Measurements from ENCODE around the gene CRYBB3.
"Not testable (repeated sequence)": the region's sequence is repeated elsewhere in the genome, so short reads cannot be mapped to it uniquely, and the experiment has no call there.

Gene CRYBB3

DNA sequence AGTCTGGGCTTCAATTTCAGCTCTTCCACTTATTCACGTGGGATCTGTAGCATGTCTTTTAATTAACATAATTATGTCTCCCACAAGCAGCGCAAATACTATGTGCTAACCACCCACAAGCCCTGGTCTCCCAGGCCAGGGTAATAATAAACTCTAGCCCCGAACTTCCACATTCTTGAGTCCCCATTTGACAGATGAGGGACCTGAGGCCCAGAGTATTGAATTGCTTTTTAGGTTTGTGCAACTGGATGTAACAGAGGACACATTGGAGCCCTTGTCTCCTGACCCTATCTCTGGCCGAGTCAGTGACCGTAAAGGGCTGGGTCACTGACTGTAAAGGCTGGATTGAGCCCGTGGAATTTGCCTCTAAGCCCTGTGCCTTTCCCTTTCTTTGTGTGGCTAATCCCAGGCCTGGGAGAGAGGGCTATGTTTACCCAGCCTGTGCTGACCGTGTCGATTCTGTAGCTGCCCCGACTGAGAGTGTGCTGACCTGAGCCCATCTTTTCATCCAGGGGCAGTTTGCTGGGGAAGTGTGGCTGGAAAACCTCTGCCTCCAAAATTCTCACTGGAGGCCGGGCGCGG, 23.7 kb downstream of the CRYBB3 start:
- TF ChIP-seq, protein P1, sequence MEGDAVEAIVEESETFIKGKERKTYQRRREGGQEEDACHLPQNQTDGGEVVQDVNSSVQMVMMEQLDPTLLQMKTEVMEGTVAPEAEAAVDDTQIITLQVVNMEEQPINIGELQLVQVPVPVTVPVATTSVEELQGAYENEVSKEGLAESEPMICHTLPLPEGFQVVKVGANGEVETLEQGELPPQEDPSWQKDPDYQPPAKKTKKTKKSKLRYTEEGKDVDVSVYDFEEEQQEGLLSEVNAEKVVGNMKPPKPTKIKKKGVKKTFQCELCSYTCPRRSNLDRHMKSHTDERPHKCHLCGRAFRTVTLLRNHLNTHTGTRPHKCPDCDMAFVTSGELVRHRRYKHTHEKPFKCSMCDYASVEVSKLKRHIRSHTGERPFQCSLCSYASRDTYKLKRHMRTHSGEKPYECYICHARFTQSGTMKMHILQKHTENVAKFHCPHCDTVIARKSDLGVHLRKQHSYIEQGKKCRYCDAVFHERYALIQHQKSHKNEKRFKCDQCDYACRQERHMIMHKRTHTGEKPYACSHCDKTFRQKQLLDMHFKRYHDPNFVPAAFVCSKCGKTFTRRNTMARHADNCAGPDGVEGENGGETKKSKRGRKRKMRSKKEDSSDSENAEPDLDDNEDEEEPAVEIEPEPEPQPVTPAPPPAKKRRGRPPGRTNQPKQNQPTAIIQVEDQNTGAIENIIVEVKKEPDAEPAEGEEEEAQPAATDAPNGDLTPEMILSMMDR (IDR thresholded peaks at IDR 0.05; ENCODE audit: low read depth, low read length): no peak
- TF ChIP-seq EZH2phosphoT487 (IDR thresholded peaks at IDR 0.05; ENCODE audit: low read depth): no peak
- H3K79me2 ChIP-seq (ENCODE audit: low read length): no peaks in the 10 kb centered on the region
- H3K4me3 ChIP-seq (ENCODE audit: low read length): no peak overlapping the region
- H4K20me1 ChIP-seq (ENCODE audit: insufficient read depth, low read length): no peaks in the 10 kb centered on the region
- no peaks in the 10 kb centered on the region for H3K4me1 ChIP-seq (ENCODE audit: low read length)
- no peak overlapping the region for H2AFZ ChIP-seq (ENCODE audit: low read depth, low read length)
- H3K4me2 ChIP-seq (ENCODE audit: low read length): no peak overlapping the region
- no peaks in the 10 kb centered on the region for H3K9me3 ChIP-seq (ENCODE audit: insufficient read depth, low read length)
- H3K27me3 ChIP-seq (ENCODE audit: low read depth, low read length): peaks cover 58% of the 10 kb centered on the region
- H3K27ac ChIP-seq (ENCODE audit: low read length): no peak overlapping the region
- no peaks in the 10 kb centered on the region for H3K36me3 ChIP-seq (replicated peaks; ENCODE audit: low read depth, low read length)
- H3K9ac ChIP-seq (ENCODE audit: low read length): no peak overlapping the region

DNA sequence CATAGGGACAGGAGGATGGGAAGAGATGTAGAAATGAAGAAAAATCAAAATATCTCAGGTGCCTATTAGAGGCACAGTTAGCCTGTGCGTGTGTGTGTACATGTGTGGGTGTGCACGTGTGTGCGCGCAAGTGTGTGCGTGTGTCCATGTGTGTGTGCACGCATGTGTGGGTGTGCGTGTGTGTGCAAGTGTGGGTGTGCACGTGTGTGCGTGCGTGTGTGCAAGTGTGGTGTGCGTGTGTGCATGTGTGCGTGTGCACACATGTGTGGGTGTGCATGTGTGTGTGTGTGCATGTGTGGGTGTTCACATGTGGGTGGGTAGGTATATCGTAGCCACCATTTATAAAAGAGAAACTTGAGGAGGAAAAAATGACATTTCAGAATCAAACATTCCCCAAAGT, 29.2 kb downstream of the CRYBB3 start:
- TF ChIP-seq EZH2phosphoT487 (IDR thresholded peaks at IDR 0.05; ENCODE audit: low read depth): no peak
- TF ChIP-seq, protein P1 (IDR thresholded peaks at IDR 0.05; ENCODE audit: low read depth, low read length): no peak
- Histone ChIP-seq H3K27me3 (ENCODE audit: low read depth, low read length) (peaks cover 21% of the 10 kb centered on the region), H3K4me3 (ENCODE audit: low read length) (no peak overlapping the region), H3K4me2 (ENCODE audit: low read length) (no peak overlapping the region), H2AFZ (ENCODE audit: low read depth, low read length) (no peak overlapping the region), H4K20me1 (ENCODE audit: insufficient read depth, low read length) (no peaks in the 10 kb centered on the region), H3K27ac (ENCODE audit: low read length) (no peak overlapping the region), H3K4me1 (ENCODE audit: low read length) (no peaks in the 10 kb centered on the region), H3K9me3 (ENCODE audit: insufficient read depth, low read length) (no peaks in the 10 kb centered on the region), H3K79me2 (ENCODE audit: low read length) (no peaks in the 10 kb centered on the region), H3K9ac (ENCODE audit: low read length) (no peak overlapping the region), H3K36me3 (replicated peaks; ENCODE audit: low read depth, low read length) (no peaks in the 10 kb centered on the region)

DNA sequence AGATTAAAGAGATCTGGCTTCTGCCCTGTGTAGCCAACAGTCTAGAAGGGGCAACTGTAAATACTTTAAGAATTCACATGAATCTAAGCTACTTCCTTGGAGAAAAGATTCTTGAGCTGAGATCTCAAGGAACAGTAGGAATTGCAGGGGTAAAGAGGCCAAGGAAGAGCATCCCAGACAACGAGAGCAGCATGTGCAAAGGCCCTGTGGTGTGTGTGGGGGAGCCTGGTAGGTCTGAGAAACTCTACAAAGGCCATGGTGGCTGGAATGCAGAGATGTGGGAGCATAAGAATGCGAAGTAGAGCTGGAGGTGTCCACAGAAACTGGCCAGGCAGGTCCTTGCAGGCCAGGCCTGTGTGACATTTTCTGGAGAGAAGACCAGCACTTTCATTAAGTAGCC, 31.1 kb downstream of the CRYBB3 start:
- H3K27me3 ChIP-seq (ENCODE audit: low read depth, low read length); H3K4me3 ChIP-seq (ENCODE audit: low read length); H2AFZ ChIP-seq (ENCODE audit: low read depth, low read length); H3K9me3 ChIP-seq (ENCODE audit: insufficient read depth, low read length); H3K4me1 ChIP-seq (ENCODE audit: low read length); H3K36me3 ChIP-seq (replicated peaks; ENCODE audit: low read depth, low read length); H3K27ac ChIP-seq (ENCODE audit: low read length); H3K9ac ChIP-seq (ENCODE audit: low read length); H4K20me1 ChIP-seq (ENCODE audit: insufficient read depth, low read length); H3K79me2 ChIP-seq (ENCODE audit: low read length); H3K4me2 ChIP-seq (ENCODE audit: low read length): not testable (repeated sequence)

DNA sequence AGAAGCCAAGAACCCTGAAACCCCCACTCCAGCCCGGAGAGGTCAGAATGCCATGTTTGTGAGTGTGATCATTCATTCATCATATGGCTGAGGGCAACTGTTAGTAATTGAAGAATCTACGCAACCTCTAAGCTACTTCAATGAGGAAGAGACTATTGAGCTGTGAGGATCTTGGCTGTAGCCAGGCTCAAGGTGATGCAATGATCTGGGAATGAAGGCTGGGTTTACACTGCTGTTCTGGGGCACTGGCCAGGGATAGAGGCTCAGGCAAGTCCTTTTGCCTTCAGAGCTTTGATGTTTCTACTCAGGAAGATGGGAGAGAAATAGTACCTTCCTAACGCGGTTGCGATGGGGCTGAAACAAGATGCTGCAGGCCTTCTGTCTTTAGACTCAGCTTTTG, 32.6 kb downstream of the CRYBB3 start:
- Histone ChIP-seq H4K20me1 (ENCODE audit: insufficient read depth, low read length) (no peaks in the 10 kb centered on the region), H3K4me1 (ENCODE audit: low read length) (peaks cover 4% of the 10 kb centered on the region; the same call in 1 of the 2 replicates), H3K9me3 (ENCODE audit: insufficient read depth, low read length) (no peaks in the 10 kb centered on the region), H3K4me3 (ENCODE audit: low read length) (no peak overlapping the region), H2AFZ (ENCODE audit: low read depth, low read length) (no peak overlapping the region), H3K27ac (ENCODE audit: low read length) (no peak overlapping the region), H3K4me2 (ENCODE audit: low read length) (no peak overlapping the region), H3K9ac (ENCODE audit: low read length) (no peak overlapping the region), H3K36me3 (replicated peaks; ENCODE audit: low read depth, low read length) (no peaks in the 10 kb centered on the region), H3K79me2 (ENCODE audit: low read length) (no peaks in the 10 kb centered on the region), H3K27me3 (ENCODE audit: low read depth, low read length) (peaks cover 3% of the 10 kb centered on the region)
- no peak for TF ChIP-seq EZH2phosphoT487 (IDR thresholded peaks at IDR 0.05; ENCODE audit: low read depth)
- TF ChIP-seq, protein P1 (IDR thresholded peaks at IDR 0.05; ENCODE audit: low read depth, low read length): no peak

DNA sequence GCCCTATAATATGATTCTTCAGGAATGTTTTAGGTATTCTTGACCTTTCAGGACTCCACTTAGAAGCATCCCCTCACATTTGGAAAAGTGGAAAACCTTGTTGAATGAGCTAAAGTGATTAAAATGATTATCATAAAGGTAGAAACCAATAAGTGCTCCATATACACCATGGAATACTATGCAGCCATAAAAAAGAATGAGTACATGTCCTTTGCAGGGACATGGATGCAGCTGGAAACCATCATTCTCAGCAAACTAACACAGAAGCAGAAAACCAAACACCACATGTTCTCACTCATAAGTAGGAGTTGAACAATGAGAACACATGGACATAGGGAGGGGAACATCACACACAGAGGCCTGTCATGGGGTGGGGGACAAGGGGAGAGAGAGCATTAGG, 34.0 kb downstream of the CRYBB3 start:
- not testable (repeated sequence) for H3K27ac ChIP-seq (ENCODE audit: low read length); H4K20me1 ChIP-seq (ENCODE audit: insufficient read depth, low read length); H3K9ac ChIP-seq (ENCODE audit: low read length); H3K36me3 ChIP-seq (replicated peaks; ENCODE audit: low read depth, low read length); H2AFZ ChIP-seq (ENCODE audit: low read depth, low read length); H3K27me3 ChIP-seq (ENCODE audit: low read depth, low read length); H3K4me3 ChIP-seq (ENCODE audit: low read length); H3K79me2 ChIP-seq (ENCODE audit: low read length); H3K4me1 ChIP-seq (ENCODE audit: low read length); H3K9me3 ChIP-seq (ENCODE audit: insufficient read depth, low read length); H3K4me2 ChIP-seq (ENCODE audit: low read length)

Data from OCI-LY3 (cell line).